NCI-H146 treated with DMSO at 0.1 percent for 48 hours (cell line): Measurements from ENCODE around the gene GGNBP2.

Experiments
- DNase-seq: peaks from one replicate; lab custom pipeline; 2025; ENCODE audit not compliant: unreplicated experiment; lab: John Stamatoyannopoulos, UW

The GGNBP2 gene

DNA sequence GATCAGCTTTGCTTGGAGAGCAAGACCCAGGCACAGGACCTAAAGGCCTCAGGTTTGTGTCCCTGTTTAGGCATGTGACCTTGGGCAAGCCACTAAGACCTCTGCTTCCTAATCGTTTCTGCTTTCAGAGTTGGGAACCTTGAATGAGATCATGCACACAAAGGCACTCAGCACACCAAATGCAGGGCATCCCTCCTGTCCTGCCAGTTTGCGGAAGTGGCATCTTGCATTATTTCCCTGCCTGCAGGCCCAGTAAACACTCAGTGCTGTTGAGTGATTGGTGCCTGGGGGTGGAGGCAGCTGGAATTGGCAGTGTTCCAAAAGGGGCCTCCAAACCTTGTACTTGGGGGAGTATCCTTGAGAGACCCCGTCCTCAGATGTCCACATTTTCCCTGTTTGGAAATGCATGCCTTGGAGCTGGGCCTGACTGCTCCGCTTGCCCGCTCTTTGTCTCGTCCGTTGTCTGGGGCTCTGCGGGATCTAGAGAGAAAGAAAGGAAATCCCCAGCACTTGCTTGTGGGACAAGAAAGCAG, 85.3 kb downstream of the GGNBP2 start:
- no peak for DNase-seq

DNA sequence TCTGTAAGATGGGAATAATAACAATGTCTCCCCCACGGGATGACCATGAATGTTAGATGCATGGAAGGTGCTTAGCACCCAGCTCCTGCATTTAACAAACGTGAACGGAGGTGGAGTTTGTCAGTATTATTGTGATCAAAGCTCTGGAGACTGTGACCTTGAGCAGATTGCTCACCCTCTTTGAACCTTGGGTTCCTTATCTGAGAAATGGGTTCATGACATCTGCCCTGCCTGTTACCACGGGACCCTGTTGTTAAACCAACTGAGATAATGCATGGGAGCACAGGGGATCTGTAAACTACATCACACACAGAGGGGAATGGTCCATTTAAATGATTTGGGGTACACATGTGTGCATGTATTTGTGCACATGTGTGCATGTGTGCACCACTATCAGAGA, 86.3 kb downstream of the GGNBP2 start:
- DNase-seq: no peak

GRCh38 chr17:36632916-36633771, 88.4 kb downstream of the GGNBP2 start:
- DNase-seq: no peak
